K562 (cell line): ENCODE measurements around the gene LIAS. TPM values are rescaled to one million over a fixed set of nuclear protein-coding genes. Genes with fewer than 3 reads are reported as not detected.

ENCODE experiments used
- C11orf30 ChIP-seq: fragments of 450-650 bp; IDR thresholded peaks from 2 replicates; pipeline ENCODE4 v1.6.1; 2016; ENCODE audit warnings: low read depth, mild to moderate bottlenecking
- CCNT2 ChIP-seq: IDR thresholded peaks from 2 replicates; pipeline ENCODE4 v1.6.1; 2011; ENCODE audit warnings: borderline replicate concordance, low read depth, mild to moderate bottlenecking, moderate library complexity, mixed read lengths, low read length; ENCODE audit not compliant: insufficient read length; ENCODE audit errors: extremely low read depth
- CREB3L1 ChIP-seq: fragments of 450-650 bp; IDR thresholded peaks from 2 replicates; pipeline ENCODE4 v1.6.1; 2014; ENCODE audit warnings: low read depth, mild to moderate bottlenecking, moderate library complexity, borderline replicate concordance
- CSDE1 ChIP-seq, 2 experiments: fragments of 450-650 bp; IDR thresholded peaks; 2 replicates each; pipeline ENCODE4 v1.6.1; 2016; ENCODE audit warnings: mild to moderate bottlenecking in 1 of 2
- FUS ChIP-seq: fragments of 200-400 bp; formaldehyde crosslinking; optimal IDR thresholded peaks from 2 replicates; pipeline ENCODE3; 2017; ENCODE audit warnings: low read depth, low read length
- MAFG ChIP-seq: fragments of 450-650 bp; conservative IDR thresholded peaks from 2 replicates; pipeline ENCODE4 v1.6.1; 2016; ENCODE audit warnings: missing genetic modification characterization, missing compliant biosample characterization
- MBD1 ChIP-seq: fragments of 250-450 bp; sonication (Bioruptor Pico); IDR thresholded peaks from 2 replicates; pipeline ENCODE4 v1.8.0; 2022; ENCODE audit warnings: inconsistent platforms
- NCOA6 ChIP-seq: fragments of 450-650 bp; IDR thresholded peaks from 2 replicates; pipeline ENCODE4 v1.6.1; 2017; ENCODE audit warnings: mild to moderate bottlenecking
- NR2F6 ChIP-seq: fragments of 450-650 bp; formaldehyde crosslinking; IDR thresholded peaks from 2 replicates; pipeline ENCODE4 v1.4.0; 2020; ENCODE audit warnings: mild to moderate bottlenecking
- POLR2AphosphoS5 ChIP-seq: IDR thresholded peaks from 2 replicates; pipeline ENCODE4 v1.6.1; 2011; ENCODE audit warnings: mild to moderate bottlenecking, low read depth, low read length, moderate library complexity; ENCODE audit not compliant: control insufficient read depth, insufficient read depth
- PRPF4 ChIP-seq: fragments of 200-400 bp; formaldehyde crosslinking; IDR thresholded peaks from one replicate; pipeline ENCODE4 v1.6.1; 2017; ENCODE audit warnings: low read length, low read depth, mild to moderate bottlenecking; ENCODE audit not compliant: insufficient read depth, poor library complexity, severe bottlenecking
- SNRNP70 ChIP-seq: fragments of 200-400 bp; formaldehyde crosslinking; optimal IDR thresholded peaks from 2 replicates; pipeline ENCODE3; 2017; ENCODE audit warnings: low read depth, low read length
- SRSF7 ChIP-seq: fragments of 200-400 bp; formaldehyde crosslinking; optimal IDR thresholded peaks from 2 replicates; pipeline ENCODE3; 2017; ENCODE audit warnings: mild to moderate bottlenecking, low read depth, low read length
- TBP ChIP-seq: optimal IDR thresholded peaks from 2 replicates; pipeline ENCODE3; 2011; ENCODE audit warnings: low read depth, low read length, improper control_type of control experiment
- TOE1 ChIP-seq, 2 experiments: fragments of 450-650 bp in 1 of 2; sonication (generic) in 1 of 2; formaldehyde crosslinking in 1 of 2; IDR thresholded peaks; 2 replicates each; pipeline versions ENCODE4 v1.7.1 to v1.8.0; 2016 to 2022; ENCODE audit warnings: borderline replicate concordance in 2 of 2, mild to moderate bottlenecking in 2 of 2, antibody characterized with exemption in 1 of 2, inconsistent platforms in 1 of 2, low read depth in 1 of 2, missing genetic modification reagents in 1 of 2, moderate library complexity in 1 of 2
- TSC22D4 ChIP-seq: fragments of 450-650 bp; IDR thresholded peaks from 2 replicates; pipeline ENCODE4 v1.6.1; 2016; ENCODE audit warnings: missing genetic modification characterization, missing biosample characterization, control low read depth
- ZBTB26 ChIP-seq: fragments of 450-650 bp; formaldehyde crosslinking; IDR thresholded peaks from 2 replicates; pipeline ENCODE4 v1.4.0; 2022; ENCODE audit warnings: missing genetic modification characterization
- ZNF239 ChIP-seq: fragments of 250-450 bp; sonication (Bioruptor Pico); IDR thresholded peaks from 2 replicates; pipeline ENCODE4 v1.4.0; 2020; ENCODE audit warnings: mild to moderate bottlenecking
- ZNF282 ChIP-seq: sonication (generic); formaldehyde crosslinking; IDR thresholded peaks from 2 replicates; pipeline ENCODE4 v1.8.1; 2023; ENCODE audit warnings: missing genetic modification reagents
- ZNF41 ChIP-seq: fragments of 250-450 bp; sonication (Bioruptor Pico); conservative IDR thresholded peaks from 2 replicates; pipeline ENCODE4 v1.4.0; 2020; ENCODE audit warnings: mild to moderate bottlenecking
- ZNF695 ChIP-seq: fragments of 450-650 bp; formaldehyde crosslinking; IDR thresholded peaks from 2 replicates; pipeline ENCODE4 v1.4.0; 2020; ENCODE audit warnings: mild to moderate bottlenecking, moderate library complexity
- ZNF766 ChIP-seq: fragments of 200-800 bp; sonication (Bioruptor generic); conservative IDR thresholded peaks from 2 replicates; pipeline ENCODE4 v1.6.1; 2016; ENCODE audit warnings: missing genetic modification characterization, missing compliant biosample characterization
- ZSCAN32 ChIP-seq: fragments of 450-650 bp; formaldehyde crosslinking; IDR thresholded peaks from 2 replicates; pipeline ENCODE4 v1.4.0; 2020; ENCODE audit warnings: mild to moderate bottlenecking, moderate library complexity
- polyA plus RNA-seq, 8 experiments: library from polyadenylated mRNA; depleted of rRNA in 4 of 8; stranded (reverse) in 5 of 8; unstranded in 3 of 8; fragments of >200 nt; fragmentation: Nextera tagmentation in 2 of 8; fragmentation: Illumina TruSeq in 1 of 8; extraction: Ambion mirVana in 2 of 8; extraction: Trizol in 1 of 8; gene quantifications; 2 replicates each; pipeline versions ENCODE4 v1.2.1 to v1.2.3, GENCODE V29; 2011 to 2014; ENCODE audit warnings: inconsistent platforms in 1 of 8, missing spikeins in 1 of 8
- total RNA-seq, 7 experiments: library from RNA; depleted of rRNA in 6 of 7; stranded (reverse); fragments of >200 nt in 6 of 7; fragmentation: Illumina TruSeq in 2 of 7; extraction: Trizol in 2 of 7; gene quantifications; 2 replicates each; pipeline versions ENCODE4 v1.2.1 to v1.2.3, GENCODE V29; 2011 to 2021; ENCODE audit warnings: low replicate concordance in 1 of 7

Gene LIAS
- total and polyA plus RNA-seq, 9 of the 15 experiments (the other 6 are each of a cell fraction or from before 2014, with no cell fraction given) = 21.9 to 57.1 (median 42.1) TPM

- TF ChIP-seq TSC22D4 (tag) (no peak), MBD1 (CRISPR knock-in tag) (no peak), SRSF7 (no peak), CCNT2 (no peak), NR2F6 (CRISPR knock-in tag) (no peak), ZNF766 (CRISPR knock-in tag) (peak; percentile 74), ZNF282 (CRISPR knock-in tag) (no peak), CSDE1 (IDR thresholded peaks at IDR 0.05) (0 out of 4 replicates have a peak, but pooled peaks of 1 of the 2 experiments have one; percentile 52), PRPF4 (no peak), POLR2AphosphoS5 (peak; percentile 43; the same call in 1 of the 2 replicates), C11orf30 (peak; percentile 68), ZBTB26 (CRISPR knock-in tag) (no peak), ZNF41 (CRISPR knock-in tag) (0 out of 2 replicates have a peak, but pooled peaks have one; percentile 22), ZNF695 (no peak), NCOA6 (no peak), MAFG (tag) (no peak), ZSCAN32 (no peak), TOE1 (IDR thresholded peaks at IDR 0.05; ENCODE audit: borderline replicate concordance) (no peak), TOE1 (CRISPR knock-in tag; IDR thresholded peaks at IDR 0.05; ENCODE audit: borderline replicate concordance, low read depth) (no peak), SNRNP70 (no peak), FUS (no peak), ZNF239 (no peak), TBP (peak; percentile 37), CREB3L1 (no peak)
Measured at GRCh38 chr4:39464886-39465501, 6.1 kb downstream of the LIAS start (continued).
